ENCODE results near the gene PTGES2. TPM values are rescaled to one million over a fixed set of nuclear protein-coding genes. Genes with fewer than 3 reads are reported as not detected.

Gene PTGES2
- total RNA-seq, 2 experiments from 2014 or later, result 47.7 to 48.5 TPM

- no peaks in the 10 kb centered on the region for H3K9me3 Mint-ChIP-seq (ENCODE audit: low read depth)
- intact Hi-C loops (cut with DNase I, micrococcal nuclease), result no loop called here
- ATAC-seq, result peak; percentile 52
- peaks cover 71% of the 10 kb centered on the region for H3K4me1 Mint-ChIP-seq
- ChIA-PET POLR2A (interaction anchor here (0.7 kb wide), 1 partner anchor 32 kb away, joined by 3 read pairs; the partner anchor contains the start of gene NAIF1), CTCF (interaction anchor here (0.6 to 1.0 kb wide), 3 partner anchors 11 to 353 kb away, joined by 3 to 4 read pairs (median 4); no protein-coding TSS in a partner anchor)
- no peaks in the 10 kb centered on the region for H3K27me3 Mint-ChIP-seq
- peak overlapping the region; percentile 80 for H3K27ac Mint-ChIP-seq
- peaks cover 27% of the 10 kb centered on the region for H3K36me3 Mint-ChIP-seq (ENCODE audit: low read depth)
- peak overlapping the region; percentile 26 for H3K4me3 Mint-ChIP-seq
- DNase-seq, result peak; percentile 89
Observed at GRCh38 chr9:128098297-128099230, 29.0 kb downstream of the PTGES2 start.

- peak overlapping the region; percentile 80 for H3K27ac Mint-ChIP-seq
- H3K4me3 Mint-ChIP-seq, result no peak overlapping the region
- intact Hi-C loops (cut with DNase I, micrococcal nuclease), result no loop called here
- H3K27me3 Mint-ChIP-seq, result no peaks in the 10 kb centered on the region
- CTCF ChIA-PET, result interaction anchor here (0.6 to 0.9 kb wide), 6 partner anchors 19 to 353 kb away, joined by 3 to 4 read pairs (median 4); no protein-coding TSS in a partner anchor
- H3K9me3 Mint-ChIP-seq (ENCODE audit: low read depth), result no peaks in the 10 kb centered on the region
- peak; percentile 56 for DNase-seq
- ATAC-seq, result no peak
- POLR2A ChIA-PET, result no interaction called here
- H3K4me1 Mint-ChIP-seq, result peaks cover 71% of the 10 kb centered on the region
- peaks cover 22% of the 10 kb centered on the region for H3K36me3 Mint-ChIP-seq (ENCODE audit: low read depth)
Observed at GRCh38 chr9:128097543-128098296, 29.8 kb downstream of the PTGES2 start.

GRCh38 chr9:128096616-128097536 is 30.7 kb downstream of the PTGES2 start:
- H3K4me1 Mint-ChIP-seq, result peaks cover 74% of the 10 kb centered on the region
- H3K9me3 Mint-ChIP-seq (ENCODE audit: low read depth), result no peaks in the 10 kb centered on the region
- peaks cover 14% of the 10 kb centered on the region for H3K36me3 Mint-ChIP-seq (ENCODE audit: low read depth)
- H3K27me3 Mint-ChIP-seq, result no peaks in the 10 kb centered on the region
- intact Hi-C loops (cut with DNase I, micrococcal nuclease), result no loop called here
- H3K4me3 Mint-ChIP-seq, result no peak overlapping the region
- POLR2A ChIA-PET, result interaction anchor here (0.6 kb wide), 1 partner anchor 27 kb away, joined by 4 read pairs; no protein-coding TSS in a partner anchor
- CTCF ChIA-PET, result interaction anchor here (0.7 to 1.0 kb wide), 6 partner anchors 17 to 93 kb away, joined by 3 to 4 read pairs (median 3); no protein-coding TSS in a partner anchor
- no peak for DNase-seq
- no peak for ATAC-seq
- H3K27ac Mint-ChIP-seq, result peak overlapping the region; percentile 35

GRCh38 chr9:128094950-128095544 is 32.5 kb downstream of the PTGES2 start:
- Mint-ChIP-seq H3K9me3 (ENCODE audit: low read depth) (no peaks in the 10 kb centered on the region), H3K27ac (peak overlapping the region; percentile 97), H3K27me3 (no peaks in the 10 kb centered on the region), H3K36me3 (ENCODE audit: low read depth) (peaks cover 9% of the 10 kb centered on the region), H3K4me3 (peak overlapping the region; percentile 61), H3K4me1 (peaks cover 85% of the 10 kb centered on the region)
- ATAC-seq (no peak), DNase-seq (no peak)
- POLR2A ChIA-PET, result interaction anchor here (1.0 to 1.2 kb wide), 2 partner anchors 23 to 27 kb away, joined by 5 to 10 read pairs; partner anchors contain the start of genes NAIF1 and SLC25A25
- CTCF ChIA-PET, result interaction anchor here (0.7 to 3.2 kb wide), 10 partner anchors 11 to 555 kb away, joined by 3 to 20 read pairs (median 4); partner anchors contain the start of gene NAIF1
- intact Hi-C loops (cut with DNase I, micrococcal nuclease), result loop anchor here (1.0 to 5.0 kb wide), 7 partner anchors 22 to 153 kb away; partner anchors contain the start of gene NAIF1 (in 1 of the 2)

GRCh38 chr9:128094166-128094949 is 33.2 kb downstream of the PTGES2 start:
- CTCF ChIA-PET, result interaction anchor here (0.6 to 3.2 kb wide), 14 partner anchors 11 to 554 kb away, joined by 3 to 20 read pairs (median 3); partner anchors contain the start of gene NAIF1

GRCh38 chr9:128093011-128093410 is 34.5 kb downstream of the PTGES2 start:
- POLR2A ChIA-PET, result no interaction called here
- H3K36me3 Mint-ChIP-seq (ENCODE audit: low read depth), result peaks cover 9% of the 10 kb centered on the region
- no peaks in the 10 kb centered on the region for H3K27me3 Mint-ChIP-seq
- H3K4me3 Mint-ChIP-seq, result peak overlapping the region; percentile 61
- peaks cover 80% of the 10 kb centered on the region for H3K4me1 Mint-ChIP-seq
- DNase-seq (no peak), ATAC-seq (no peak)
- peak overlapping the region; percentile 97 for H3K27ac Mint-ChIP-seq
- intact Hi-C loops (cut with DNase I, micrococcal nuclease), result loop anchor here in 1 of 2 experiments (5.0 kb wide), 2 partner anchors 136 to 151 kb away; no protein-coding TSS in a partner anchor
- CTCF ChIA-PET, result interaction anchor here (0.7 to 3.2 kb wide), 16 partner anchors 9 to 163 kb away, joined by 3 to 20 read pairs (median 4); partner anchors contain the start of genes EEIG1, NAIF1 and PIP5KL1
- H3K9me3 Mint-ChIP-seq (ENCODE audit: low read depth), result no peaks in the 10 kb centered on the region

More at GRCh38 chr9:128094166-128094949, 33.2 kb downstream of the PTGES2 start:
- Mint-ChIP-seq H3K9me3 (ENCODE audit: low read depth) (no peaks in the 10 kb centered on the region), H3K4me3 (peak overlapping the region; percentile 61), H3K4me1 (peaks cover 84% of the 10 kb centered on the region), H3K27me3 (no peaks in the 10 kb centered on the region), H3K36me3 (ENCODE audit: low read depth) (peaks cover 9% of the 10 kb centered on the region), H3K27ac (peak overlapping the region; percentile 97)
- POLR2A ChIA-PET, result interaction anchor here (1.0 to 1.2 kb wide), 2 partner anchors 22 to 26 kb away, joined by 5 to 10 read pairs; partner anchors contain the start of genes NAIF1 and SLC25A25
- intact Hi-C loops (cut with DNase I, micrococcal nuclease), result loop anchor here (1.0 to 5.0 kb wide), 7 partner anchors 22 to 152 kb away; partner anchors contain the start of gene NAIF1 (in 1 of the 2)
- ATAC-seq (peak; percentile 94), DNase-seq (peak; percentile 93)

- ATAC-seq (no peak), DNase-seq (no peak)
- POLR2A ChIA-PET, result interaction anchor here (1.1 kb wide), 1 partner anchor 8 kb away, joined by 3 read pairs; no protein-coding TSS in a partner anchor
- no peak overlapping the region for H3K4me3 Mint-ChIP-seq
- no peaks in the 10 kb centered on the region for H3K9me3 Mint-ChIP-seq (ENCODE audit: low read depth)
- H3K27me3 Mint-ChIP-seq, result no peaks in the 10 kb centered on the region
- peaks cover 80% of the 10 kb centered on the region for H3K4me1 Mint-ChIP-seq
- intact Hi-C loops (cut with DNase I, micrococcal nuclease), result loop anchor here in 1 of 2 experiments (5.0 kb wide), 2 partner anchors 135 to 150 kb away; no protein-coding TSS in a partner anchor
- H3K36me3 Mint-ChIP-seq (ENCODE audit: low read depth), result peaks cover 14% of the 10 kb centered on the region
- H3K27ac Mint-ChIP-seq, result peak overlapping the region; percentile 97
- CTCF ChIA-PET, result interaction anchor here (1.0 to 3.2 kb wide), 15 partner anchors 10 to 162 kb away, joined by 3 to 20 read pairs (median 4); partner anchors contain the start of genes EEIG1, NAIF1 and PIP5KL1
Observed at GRCh38 chr9:128092199-128092977, 35.1 kb downstream of the PTGES2 start.

GRCh38 chr9:128091571-128091970 is 36.0 kb downstream of the PTGES2 start:
- peaks cover 74% of the 10 kb centered on the region for H3K4me1 Mint-ChIP-seq

More at GRCh38 chr9:128091571-128091970, 36.0 kb downstream of the PTGES2 start:
- ChIA-PET POLR2A (interaction anchor here (0.5 to 1.1 kb wide), 5 partner anchors 9 to 320 kb away, joined by 3 to 12 read pairs (median 3); no protein-coding TSS in a partner anchor), CTCF (interaction anchor here (0.8 to 2.7 kb wide), 6 partner anchors 10 to 161 kb away, joined by 3 to 14 read pairs (median 4); partner anchors contain the start of gene PIP5KL1)
- intact Hi-C loops (cut with DNase I, micrococcal nuclease), result loop anchor here in 1 of 2 experiments (5.0 kb wide), 2 partner anchors 134 to 149 kb away; no protein-coding TSS in a partner anchor
- peak overlapping the region; percentile 97 for H3K27ac Mint-ChIP-seq
- no peak overlapping the region for H3K4me3 Mint-ChIP-seq
- no peaks in the 10 kb centered on the region for H3K27me3 Mint-ChIP-seq
- H3K36me3 Mint-ChIP-seq (ENCODE audit: low read depth), result peaks cover 15% of the 10 kb centered on the region
- no peak for ATAC-seq
- no peaks in the 10 kb centered on the region for H3K9me3 Mint-ChIP-seq (ENCODE audit: low read depth)
- no peak for DNase-seq

Data from activated CD4-positive, alpha-beta T cell treated with anti-CD3 and anti-CD28 coated beads for 36 hours (primary cell).